GM12878 (cell line): ENCODE data around the gene SYK. TPM values are rescaled to one million over a fixed set of nuclear protein-coding genes. Genes with fewer than 3 reads are reported as not detected.

ENCODE experiments used
- ATF7 ChIP-seq: fragments of 450-650 bp; IDR thresholded peaks from 2 replicates; pipeline ENCODE4 v1.6.1; 2016; ENCODE audit warnings: low read depth, mild to moderate bottlenecking
- BRCA1 ChIP-seq: IDR thresholded peaks from 2 replicates; pipeline ENCODE4 v1.6.1; 2011; ENCODE audit warnings: low read depth, low read length, improper control_type of control experiment
- CHD1 ChIP-seq: IDR thresholded peaks from 2 replicates; pipeline ENCODE4 v1.6.1; 2012; ENCODE audit warnings: low read depth, low read length, improper control_type of control experiment
- CREB1 ChIP-seq: IDR thresholded peaks from 2 replicates; pipeline ENCODE4 v1.6.1; 2012; ENCODE audit warnings: low read depth, mild to moderate bottlenecking, inconsistent platforms
- E2F4 ChIP-seq: IDR thresholded peaks from 2 replicates; pipeline ENCODE4 v1.6.1; 2012; ENCODE audit warnings: low read depth, low read length, improper control_type of control experiment
- E2F8 ChIP-seq: fragments of 450-650 bp; IDR thresholded peaks from 2 replicates; pipeline ENCODE4 v1.6.1; 2018; ENCODE audit warnings: mild to moderate bottlenecking, low read depth, moderate library complexity; ENCODE audit not compliant: partially characterized antibody
- ETV6 ChIP-seq, 2 experiments: fragments of 450-650 bp in 1 of 2; IDR thresholded peaks in 1 of 2; conservative IDR thresholded peaks in 1 of 2; 2 replicates each; pipeline ENCODE4 v1.6.1; 2014; ENCODE audit warnings: antibody characterized with exemption in 1 of 2, borderline replicate concordance in 1 of 2, low read depth in 1 of 2, mild to moderate bottlenecking in 1 of 2, moderate library complexity in 1 of 2
- HDAC6 ChIP-seq: fragments of 200-600 bp; sonication (generic); IDR thresholded peaks from one replicate; pipeline ENCODE4 v1.8.0; 2017; ENCODE audit warnings: antibody characterized with exemption; ENCODE audit not compliant: unreplicated experiment
- HDGF ChIP-seq: fragments of 450-650 bp; IDR thresholded peaks from 2 replicates; pipeline ENCODE4 v1.6.1; 2016; ENCODE audit warnings: antibody characterized with exemption
- HSF1 ChIP-seq: fragments of 150-350 bp; IDR thresholded peaks from 2 replicates; pipeline ENCODE4 v1.6.1; 2014; ENCODE audit warnings: mild to moderate bottlenecking, low read depth, low read length
- MEF2B ChIP-seq: fragments of 450-650 bp; IDR thresholded peaks from 2 replicates; pipeline ENCODE4 v1.6.1; 2018; ENCODE audit warnings: mild to moderate bottlenecking, moderate library complexity; ENCODE audit not compliant: partially characterized antibody, poor library complexity, severe bottlenecking
- MXI1 ChIP-seq: fragments of 150-350 bp; IDR thresholded peaks from 2 replicates; pipeline ENCODE4 v1.6.1; 2011; ENCODE audit warnings: low read depth, mild to moderate bottlenecking, inconsistent platforms, low read length, improper control_type of control experiment
- NFIC ChIP-seq: IDR thresholded peaks from 2 replicates; pipeline ENCODE4 v1.6.1; 2012; ENCODE audit warnings: low read depth, mild to moderate bottlenecking, inconsistent platforms, low read length, moderate library complexity
- NFXL1 ChIP-seq: fragments of 450-650 bp; IDR thresholded peaks from 2 replicates; pipeline ENCODE4 v1.6.1; 2017; ENCODE audit warnings: antibody characterized with exemption, mild to moderate bottlenecking, borderline replicate concordance
- NR2C1 ChIP-seq: fragments of 450-650 bp; IDR thresholded peaks from 2 replicates; pipeline ENCODE4 v1.6.1; 2017; ENCODE audit warnings: antibody characterized with exemption, mild to moderate bottlenecking, moderate library complexity
- NRF1 ChIP-seq: conservative IDR thresholded peaks from 2 replicates; pipeline ENCODE4 v1.6.1; 2011; ENCODE audit warnings: mild to moderate bottlenecking, low read depth, low read length, improper control_type of control experiment
- PAX5 ChIP-seq: IDR thresholded peaks from 2 replicates; pipeline ENCODE4 v1.6.1; 2011; ENCODE audit warnings: low read depth, low read length, borderline replicate concordance
- POLR2AphosphoS5 ChIP-seq: IDR thresholded peaks from 2 replicates; pipeline ENCODE4 v1.6.1; 2011; ENCODE audit warnings: mild to moderate bottlenecking, low read length, inconsistent platforms
- RAD51 ChIP-seq: fragments of 450-650 bp; IDR thresholded peaks from 2 replicates; pipeline ENCODE4 v1.6.1; 2016; ENCODE audit warnings: moderate library complexity, mild to moderate bottlenecking, inconsistent platforms
- RUNX3 ChIP-seq: IDR thresholded peaks from 2 replicates; pipeline ENCODE4 v1.6.1; 2012; ENCODE audit warnings: low read length, inconsistent platforms
- SREBF2 ChIP-seq: IDR thresholded peaks from 2 replicates; pipeline ENCODE4 v1.6.1; 2012; ENCODE audit warnings: mild to moderate bottlenecking, low read length
- STAT3 ChIP-seq: IDR thresholded peaks from 2 replicates; pipeline ENCODE4 v1.6.1; 2011; ENCODE audit warnings: low read depth, low read length, improper control_type of control experiment
- USF1 ChIP-seq: IDR thresholded peaks from 2 replicates; pipeline ENCODE4 v1.6.1; 2011; ENCODE audit warnings: borderline replicate concordance, low read depth, mild to moderate bottlenecking, moderate library complexity, mixed read lengths, low read length; ENCODE audit not compliant: insufficient read depth; ENCODE audit errors: extremely low read length
- ZNF24 ChIP-seq: fragments of 450-650 bp; IDR thresholded peaks from 2 replicates; pipeline ENCODE4 v1.6.1; 2017; ENCODE audit warnings: antibody characterized with exemption, mild to moderate bottlenecking
- ZNF274 ChIP-seq: IDR thresholded peaks from one replicate; pipeline ENCODE4 v1.8.0; 2011; ENCODE audit not compliant: insufficient read length, insufficient read depth
- ZZZ3 ChIP-seq: IDR thresholded peaks from 2 replicates; pipeline ENCODE4 v1.6.1; 2011; ENCODE audit warnings: low read depth; ENCODE audit not compliant: control insufficient read depth, insufficient read length
- polyA plus RNA-seq, 11 experiments: library from polyadenylated mRNA; depleted of rRNA in 4 of 11; unstranded in 6 of 11; stranded (reverse) in 5 of 11; fragments of >200 nt; fragmentation: Nextera tagmentation in 4 of 11; fragmentation: Illumina TruSeq in 1 of 11; extraction: Ambion mirVana in 4 of 11; extraction: Trizol in 1 of 11; gene quantifications; 1 replicate in 1 of 11; 2 replicates in 10 of 11; pipeline versions ENCODE4 v1.2.1 to v1.2.3, GENCODE V29; 2011 to 2016; ENCODE audit warnings: inconsistent platforms in 2 of 11, missing spikeins in 2 of 11, low read depth in 1 of 11
- total RNA-seq, 4 experiments: library from RNA; depleted of rRNA in 3 of 4; stranded (reverse); fragments of >200 nt in 3 of 4; fragmentation: Illumina TruSeq in 1 of 4; extraction: Trizol in 1 of 4; gene quantifications; 2 replicates each; pipeline versions ENCODE4 v1.2.1 to v1.2.3, GENCODE V29; 2013 to 2021

The SYK gene
- total and polyA plus RNA-seq, 10 of the 15 experiments (the other 5 are each of a cell fraction or from before 2014, with no cell fraction given) = 6.5 to 135 (median 68.8) TPM

GRCh38 chr9:90827181-90827871 is 25.7 kb downstream of the SYK start (continued):
- TF ChIP-seq MXI1 (no peak), POLR2AphosphoS5 (peak; percentile 55), PAX5 (0 out of 2 replicates have a peak, but pooled peaks have one; percentile 62), NFIC (peak; percentile 75), MEF2B (peak; percentile 13), E2F4 (no peak), STAT3 (no peak), HSF1 (no peak), ZZZ3 (no peak), CREB1 (peak; percentile 53; the same call in 1 of the 2 replicates), RUNX3 (peak; percentile 71; the same call in 1 of the 2 replicates), ZNF24 (0 out of 2 replicates have a peak, but pooled peaks have one; percentile 65), SREBF2 (no peak), ZNF274 (no peak), ETV6 (conservative IDR thresholded peaks at IDR 0.05 in 1 of 2, IDR thresholded peaks at IDR 0.05 in 1 of 2; ENCODE audit: borderline replicate concordance in 1 of 2, low read depth in 1 of 2) (peak in 1 of 2 experiments; percentile 80; a peak in 1 of 4 replicates), ATF7 (peak; percentile 85), E2F8 (no peak), RAD51 (no peak), USF1 (no peak), HDAC6 (no peak), CHD1 (no peak), NFXL1 (no peak), NRF1 (no peak), BRCA1 (no peak), NR2C1 (no peak), HDGF (no peak; the same call in 1 of the 2 replicates)
